Retinal pigment epithelial cell (primary cell): ENCODE measurements around the gene SSUH2.

Experiments used
- DNase-seq: peaks from one replicate; pipeline ENCODE4 v3.0.0-alpha.2; 2010; ENCODE audit warnings: low read depth
- H3K4me3 ChIP-seq: 2 replicates; pipeline ENCODE4 v1.5.1; 2011; ENCODE audit warnings: mild to moderate bottlenecking, low read length, control low read depth, moderate library complexity
- CTCF ChIP-seq: conservative IDR thresholded peaks from 2 replicates; pipeline ENCODE4 v1.5.1; 2011; ENCODE audit warnings: low read depth, low read length, control low read depth, inconsistent platforms

Gene SSUH2

GRCh38 chr3:8649757-8650156, 5.2 kb upstream of the SSUH2 start:
- H3K4me3 ChIP-seq: no peak overlapping the region
- no peak for DNase-seq
- TF ChIP-seq CTCF: no peak

DNA sequence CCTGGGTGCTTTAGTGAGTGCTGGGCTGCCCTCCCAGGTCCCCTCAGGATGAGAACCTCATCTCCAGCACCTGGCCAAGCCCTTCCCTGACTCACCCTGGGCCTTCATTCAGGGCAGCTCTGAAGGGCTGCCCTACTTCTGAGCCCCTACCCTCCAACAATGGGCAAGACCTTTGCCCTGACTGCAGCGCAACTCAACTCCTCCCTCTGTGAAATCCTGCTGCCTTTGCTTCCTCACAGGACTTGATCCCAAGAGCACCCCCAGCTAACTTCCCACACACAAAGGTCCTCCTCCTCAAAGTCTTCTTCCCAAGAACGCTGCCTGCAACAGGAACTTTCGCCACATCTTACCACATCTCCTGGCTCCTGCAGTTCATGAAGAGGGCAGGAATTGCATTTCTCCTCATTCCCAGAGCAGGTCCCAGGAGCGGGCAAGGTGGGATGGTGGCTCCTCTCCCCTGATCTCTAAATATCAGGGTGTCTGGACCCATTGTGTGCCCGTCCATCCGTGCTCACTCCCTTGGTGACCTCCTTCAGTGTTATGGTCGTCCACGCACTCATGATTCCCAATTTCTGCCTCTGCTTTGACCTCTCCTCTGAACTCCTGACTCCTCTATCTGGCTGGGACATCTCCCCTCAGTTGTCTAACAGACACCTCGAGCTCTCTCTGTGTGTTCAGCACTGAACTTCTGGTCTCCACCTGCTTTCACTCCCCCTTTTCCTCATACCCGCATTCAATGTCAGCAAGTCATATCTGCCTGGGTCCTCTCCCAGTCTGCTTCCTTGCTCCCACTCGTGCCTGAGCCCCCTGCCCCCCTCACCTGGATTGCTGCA, 4.5 kb upstream of the SSUH2 start:
- DNase-seq: no peak
- TF ChIP-seq CTCF: no peak
- no peak overlapping the region for H3K4me3 ChIP-seq

GRCh38 chr3:8647137-8647985, 2.8 kb upstream of the SSUH2 start:
- no peak for DNase-seq
- no peak for TF ChIP-seq CTCF
- H3K4me3 ChIP-seq: no peak overlapping the region

GRCh38 chr3:8646313-8646938, 1.8 kb upstream of the SSUH2 start:
- no peak for TF ChIP-seq CTCF
- no peak for DNase-seq
- H3K4me3 ChIP-seq: no peak overlapping the region

DNA sequence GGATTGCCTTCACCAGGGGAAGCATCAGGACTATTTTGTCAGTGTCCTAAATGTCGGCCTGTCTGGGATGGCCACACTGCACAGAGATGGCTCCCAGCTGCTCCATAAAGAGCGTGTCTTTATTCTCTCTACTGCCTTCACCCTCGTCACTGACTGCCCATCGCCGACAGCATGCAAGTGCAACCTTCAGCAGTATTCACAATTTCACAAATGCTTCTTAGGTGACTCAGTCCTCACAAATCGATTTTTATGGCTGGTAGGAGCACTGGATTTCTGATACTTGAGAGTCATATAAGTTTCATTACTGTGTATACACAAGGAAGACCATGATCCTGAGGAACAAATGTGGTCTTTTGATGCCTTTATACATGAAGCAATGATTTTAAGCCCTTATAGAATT, 1.1 kb upstream of the SSUH2 start:
- DNase-seq: no peak
- no peak for TF ChIP-seq CTCF
- H3K4me3 ChIP-seq: no peak overlapping the region

GRCh38 chr3:8643693-8644365, 769 bp downstream of the SSUH2 start:
- DNase-seq: no peak
- H3K4me3 ChIP-seq: no peak overlapping the region
- no peak for TF ChIP-seq CTCF
